DMS 273 (cell line): ENCODE data around the gene SHROOM3.

ENCODE experiments used
- DNase-seq: peaks from one replicate; lab custom pipeline; 2025; ENCODE audit not compliant: unreplicated experiment; lab: John Stamatoyannopoulos, UW

Gene SHROOM3

DNA sequence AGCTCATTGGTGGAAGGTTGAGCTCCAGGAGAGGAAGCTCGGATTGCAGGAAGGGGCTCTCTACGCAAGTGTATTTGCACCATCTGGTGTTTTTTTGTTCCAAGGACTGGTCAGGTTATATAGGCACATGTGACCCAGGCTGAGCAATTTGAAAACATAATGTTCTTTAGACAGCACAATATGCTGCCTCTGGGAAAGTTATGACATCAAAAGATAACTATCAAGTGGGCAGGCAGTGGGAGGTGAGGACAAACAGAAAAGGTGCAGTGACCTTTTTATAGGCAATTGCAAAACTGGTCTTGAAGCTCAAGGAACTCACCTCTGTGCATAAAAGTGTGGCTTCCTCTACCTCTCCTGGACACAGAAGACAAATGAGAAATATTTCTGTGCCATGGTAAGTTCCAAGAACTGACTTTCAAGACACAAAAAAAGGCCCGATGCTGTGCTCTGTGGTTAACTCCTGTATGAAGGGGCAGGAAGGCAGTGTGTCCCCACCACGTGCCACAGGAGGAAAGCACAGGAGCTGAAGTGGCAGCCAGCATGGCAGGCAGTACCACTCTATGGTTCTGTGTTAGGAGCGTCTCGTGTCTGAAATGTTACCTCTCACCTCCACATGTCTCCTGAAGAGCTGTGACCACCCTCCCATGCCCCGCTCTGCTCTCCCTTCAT is 128.6 kb downstream of the SHROOM3 start:
- DNase-seq, result peak; percentile 87

DNA sequence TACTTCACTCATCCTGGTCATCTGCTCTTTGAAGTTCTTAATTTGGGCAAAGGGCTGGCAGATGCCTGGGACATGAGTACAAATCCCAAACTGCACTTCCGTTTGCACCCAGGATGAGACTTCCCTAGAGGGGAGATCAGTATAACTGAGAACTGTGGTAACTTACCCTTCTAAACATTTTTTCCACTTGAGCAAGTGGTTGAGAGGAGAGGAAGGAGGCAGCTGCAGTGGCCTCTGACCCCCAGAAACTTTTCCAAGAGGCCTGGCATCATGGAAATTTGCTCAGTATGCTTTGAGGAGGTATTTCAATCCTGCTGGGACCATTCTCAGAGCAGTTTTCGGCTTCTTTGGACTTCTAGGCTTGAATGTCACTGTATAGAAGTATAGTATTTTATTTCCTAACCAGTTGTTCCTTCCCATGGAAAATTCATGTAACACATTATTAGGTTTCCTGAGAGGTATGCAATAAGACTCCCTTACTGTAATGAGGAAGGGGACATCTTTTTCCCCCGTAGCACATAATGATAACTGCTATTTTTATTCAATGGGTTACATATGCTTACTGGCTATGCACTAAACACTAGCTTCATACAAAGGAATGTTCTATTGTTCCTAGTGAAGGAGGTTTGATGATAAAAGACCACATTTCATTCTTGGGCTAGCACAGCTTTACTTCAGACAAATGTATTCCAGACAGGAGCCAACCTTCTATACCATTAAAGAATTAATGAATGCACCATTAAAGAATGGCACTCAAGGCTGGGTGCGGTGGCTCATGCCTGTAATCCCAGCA is 129.3 kb downstream of the SHROOM3 start:
- DNase-seq, result peak; percentile 24

DNA sequence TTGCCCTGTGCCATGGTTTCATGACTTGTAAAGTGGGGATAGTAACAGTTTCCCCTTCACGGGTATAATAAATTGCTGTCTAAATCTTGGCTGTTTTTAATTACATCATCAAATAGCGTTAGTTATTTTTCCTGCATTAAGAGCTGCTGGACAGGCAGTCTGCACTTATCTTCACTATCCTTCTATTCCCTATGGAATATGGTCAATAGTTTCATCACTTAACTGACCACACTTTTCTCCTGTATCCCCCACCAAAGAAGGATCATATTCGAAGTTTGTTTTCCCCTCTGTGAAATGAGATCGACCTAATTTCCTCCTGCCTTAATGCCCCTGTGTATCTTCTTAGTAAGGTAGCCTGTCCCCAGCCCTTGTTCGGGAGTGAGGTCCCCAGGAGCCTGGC is 133.2 kb downstream of the SHROOM3 start:
- no peak for DNase-seq

DNA sequence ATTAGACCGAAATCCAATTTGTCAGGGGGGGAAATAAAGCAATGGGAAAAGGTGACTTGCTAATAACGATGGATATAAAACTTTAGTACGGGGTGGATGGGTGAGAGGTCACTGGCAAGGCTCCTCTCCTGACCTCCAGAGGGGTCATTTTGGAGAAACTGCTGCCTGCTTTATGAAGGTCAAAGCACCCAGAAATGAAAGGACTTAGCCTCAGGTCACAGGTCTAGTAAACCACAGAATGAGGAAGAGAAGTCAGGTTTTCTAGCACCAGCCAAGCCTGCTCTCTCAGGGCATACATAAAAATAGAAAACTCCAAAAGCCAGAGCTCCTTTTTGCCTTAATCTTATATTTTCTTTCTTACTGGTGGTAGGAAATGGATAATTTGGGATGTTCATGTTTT is 134.2 kb downstream of the SHROOM3 start:
- DNase-seq, result no peak

DNA sequence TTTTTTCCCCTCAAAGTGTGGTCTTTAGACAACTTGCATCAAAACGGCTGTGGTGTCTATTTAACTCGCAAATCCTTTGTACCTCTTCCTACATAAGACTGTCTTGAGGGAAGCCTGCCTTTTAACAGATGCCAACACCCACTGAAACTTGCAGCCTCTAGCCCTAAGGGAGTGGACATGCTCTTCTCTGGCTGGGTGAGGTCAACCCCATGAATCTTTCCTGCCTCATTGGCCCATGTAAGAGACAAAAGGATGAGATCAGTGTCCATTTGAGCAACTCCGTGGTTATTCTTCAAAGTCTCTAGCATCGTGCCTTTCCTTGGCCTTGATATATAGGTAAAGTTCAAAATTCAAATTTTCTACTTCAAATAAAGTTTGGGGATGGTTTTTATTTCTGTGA is 134.7 kb downstream of the SHROOM3 start:
- no peak for DNase-seq

DNA sequence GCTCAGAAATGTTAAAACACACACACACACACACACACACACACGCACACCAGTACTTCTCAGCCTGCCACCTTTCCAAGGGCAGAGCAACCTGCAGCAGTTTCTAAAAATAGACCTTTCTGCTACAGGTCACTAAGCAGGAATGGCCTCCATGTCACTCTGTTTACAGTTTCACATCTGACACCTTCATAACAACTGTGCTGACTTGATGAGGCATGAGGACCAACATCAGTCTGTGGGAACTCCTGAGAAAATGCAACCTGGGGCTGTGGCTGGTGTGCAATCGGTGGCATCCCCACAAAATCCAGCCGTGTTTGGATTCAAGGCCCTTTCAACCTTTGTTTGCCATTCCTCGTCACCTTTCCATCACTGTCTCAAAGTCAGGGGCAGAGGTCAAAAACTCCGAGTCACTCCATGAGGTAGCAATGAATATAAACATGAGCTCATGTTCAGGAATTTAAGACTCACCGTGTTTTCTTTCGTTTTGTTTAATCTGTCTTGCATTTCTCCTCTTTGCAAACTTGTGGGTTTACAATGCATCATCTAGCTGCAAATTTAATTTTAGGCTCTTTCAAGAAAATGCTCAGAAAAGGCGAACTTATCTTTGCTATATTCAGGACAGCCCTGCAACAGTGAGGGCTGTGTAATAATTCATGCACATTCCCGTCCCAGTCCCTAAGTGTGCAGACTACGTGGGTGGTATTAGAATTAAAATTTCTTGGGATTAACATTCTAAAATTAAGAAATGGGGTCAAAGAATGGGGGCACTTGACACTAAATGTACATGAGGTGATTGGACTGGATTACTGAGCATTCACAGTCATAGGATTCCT is 135.3 kb downstream of the SHROOM3 start:
- no peak for DNase-seq

DNA sequence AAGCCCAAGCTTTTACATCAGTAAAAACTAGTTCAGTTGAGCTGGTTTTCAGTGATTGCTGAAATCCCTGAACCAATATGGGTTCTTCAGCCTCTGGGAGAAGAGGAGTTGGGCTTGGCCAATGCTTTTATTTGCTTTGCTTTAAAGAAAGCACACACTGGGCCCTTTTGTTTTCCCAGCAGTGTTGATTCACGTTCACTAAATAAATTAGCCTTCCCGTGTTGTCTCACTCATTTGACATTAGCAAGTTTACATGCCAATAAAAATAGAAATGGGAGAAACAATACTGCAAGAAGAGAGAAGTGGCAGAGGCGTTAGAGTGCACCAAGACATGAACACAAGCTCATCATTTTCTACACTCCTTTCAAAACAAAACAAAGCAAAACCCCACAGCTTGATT is 136.2 kb downstream of the SHROOM3 start:
- DNase-seq, result no peak

DNA sequence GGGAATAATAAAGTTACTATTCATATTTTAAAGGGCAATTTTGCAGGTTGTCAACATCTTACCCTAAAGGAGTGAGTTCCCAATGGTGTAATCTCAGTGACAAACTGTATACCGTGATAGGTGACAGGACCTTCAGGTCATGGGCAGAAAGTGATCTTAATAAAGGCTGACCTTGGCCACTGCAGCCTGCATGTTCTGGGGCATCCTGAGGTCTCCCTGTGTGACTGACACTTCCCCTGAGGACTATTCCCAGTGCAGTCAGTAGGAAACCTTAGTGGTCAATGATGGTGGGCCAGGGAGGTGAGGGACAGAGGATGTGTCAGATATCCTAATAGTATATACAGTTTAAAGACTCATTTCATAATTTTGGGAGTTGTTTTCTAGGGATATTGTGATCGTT is 137.2 kb downstream of the SHROOM3 start:
- DNase-seq, result no peak

DNA sequence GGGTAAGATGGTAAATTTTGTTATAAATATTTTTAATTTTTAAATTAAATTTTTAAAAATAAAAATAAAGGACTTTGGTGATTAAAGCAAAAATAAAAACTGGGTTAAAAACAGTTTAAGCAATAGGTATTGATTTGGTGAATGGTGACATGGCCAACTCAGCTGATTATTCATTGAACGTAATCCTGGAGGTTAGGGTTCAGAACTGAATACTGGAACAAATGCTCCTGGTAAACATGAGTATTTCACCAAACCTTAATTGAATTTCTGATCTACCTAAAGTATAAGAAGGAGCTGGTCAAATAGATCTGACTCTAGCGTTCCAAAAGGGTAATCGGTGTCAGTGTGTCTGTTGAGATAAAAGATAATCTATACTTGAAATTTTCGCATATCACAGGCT is 141.8 kb downstream of the SHROOM3 start:
- no peak for DNase-seq

DNA sequence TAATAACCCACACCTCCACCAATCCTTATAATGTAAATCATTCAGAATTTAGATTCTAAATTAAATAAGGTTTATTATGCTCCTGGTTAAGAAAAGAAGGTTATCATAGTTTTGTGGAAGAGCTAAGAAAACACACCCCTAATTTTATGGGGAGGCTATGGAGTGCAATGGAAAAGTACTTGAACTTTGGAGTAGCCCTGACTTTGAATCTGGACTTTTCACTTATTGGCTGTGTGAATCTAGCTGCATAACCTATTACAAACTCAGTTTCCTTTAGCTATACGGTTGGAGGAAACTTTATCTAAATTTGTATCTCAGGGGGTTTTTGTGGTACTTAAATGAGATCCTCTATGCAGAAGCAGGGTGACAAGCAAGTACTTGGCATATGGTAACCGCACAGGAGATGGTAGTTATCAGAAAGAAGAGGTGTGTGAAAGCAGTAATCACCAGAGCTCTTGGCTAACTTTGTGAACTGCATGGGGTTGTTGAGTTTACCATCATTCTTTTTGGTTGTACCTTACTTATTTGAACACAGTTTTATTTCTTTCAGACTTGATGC is 143.1 kb downstream of the SHROOM3 start:
- no peak for DNase-seq

DNA sequence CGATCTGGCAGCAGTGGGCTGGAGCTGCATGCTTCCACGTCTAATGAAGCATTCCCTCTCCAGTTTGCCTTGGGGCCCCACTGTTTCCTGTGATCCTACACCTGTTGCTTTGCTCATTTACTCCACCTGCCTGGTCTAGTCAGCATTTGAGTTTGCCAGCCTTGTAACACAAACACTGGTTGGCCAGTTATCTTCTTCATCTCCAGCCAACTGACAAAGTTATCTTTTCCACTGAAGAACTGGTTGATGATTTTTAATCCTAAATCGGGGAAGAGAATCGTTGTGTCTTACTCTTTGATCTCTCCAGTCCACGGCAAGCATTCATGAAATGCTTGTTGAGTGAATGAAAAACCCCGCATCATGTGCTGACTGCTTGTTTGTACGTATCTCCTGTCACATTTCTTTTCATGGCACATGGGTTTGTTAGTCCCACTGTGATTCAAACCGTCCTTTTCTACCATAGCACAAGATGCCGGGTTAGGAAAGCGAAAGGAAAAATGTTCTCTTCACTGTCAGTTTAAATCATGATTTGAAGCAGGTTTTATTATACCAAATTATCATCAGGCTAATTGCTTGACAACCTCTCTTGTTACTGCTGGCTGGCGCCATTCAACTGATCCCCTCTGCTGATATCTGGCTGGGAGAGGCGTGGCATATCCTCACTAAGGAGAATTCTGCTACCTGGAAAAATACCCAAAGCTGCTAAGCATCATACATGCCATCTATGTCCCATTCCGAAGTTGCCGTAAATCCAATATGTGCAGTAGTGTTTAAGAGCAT is 144.8 kb downstream of the SHROOM3 start:
- peak; percentile 20 for DNase-seq

DNA sequence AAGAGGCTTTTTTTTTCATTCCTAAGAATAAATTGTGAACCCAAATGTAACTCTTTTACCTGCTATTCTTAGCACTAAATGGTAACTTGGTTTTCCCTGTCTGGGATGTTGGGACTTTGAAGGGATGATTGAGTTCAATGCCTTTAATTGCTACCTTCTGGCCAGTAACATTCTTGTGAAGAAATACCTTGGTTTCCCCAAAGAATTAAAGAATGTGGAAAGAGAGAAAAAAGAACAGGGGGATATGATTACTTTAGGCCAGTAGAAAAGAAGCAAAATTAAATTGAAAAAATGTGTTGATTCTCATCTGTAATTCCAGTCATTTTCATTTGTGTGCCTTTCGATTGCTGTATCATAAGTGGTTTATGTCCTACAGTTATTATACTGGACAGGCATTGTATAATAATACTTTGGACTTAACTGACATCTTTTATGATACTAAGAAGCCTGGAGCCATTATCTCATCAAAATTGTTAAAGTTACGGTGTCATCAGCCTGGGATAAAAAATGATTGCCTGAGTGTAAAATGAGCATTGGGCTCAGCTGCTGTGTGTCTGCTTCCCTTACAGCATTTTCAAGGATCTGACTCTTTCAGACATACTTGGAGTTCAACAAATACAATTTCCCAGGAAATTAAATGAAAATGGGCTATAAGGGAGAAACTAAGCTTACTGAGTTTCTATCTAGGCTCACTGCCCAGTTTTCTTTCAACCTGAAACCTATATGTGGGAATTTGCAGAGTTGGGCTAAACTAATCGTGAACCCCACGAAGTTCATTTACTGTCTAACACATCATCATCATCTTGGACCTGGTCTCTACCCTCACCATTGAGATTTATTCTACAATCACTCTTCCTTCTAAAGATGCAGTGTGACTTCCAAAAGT is 146.3 kb downstream of the SHROOM3 start:
- no peak for DNase-seq

DNA sequence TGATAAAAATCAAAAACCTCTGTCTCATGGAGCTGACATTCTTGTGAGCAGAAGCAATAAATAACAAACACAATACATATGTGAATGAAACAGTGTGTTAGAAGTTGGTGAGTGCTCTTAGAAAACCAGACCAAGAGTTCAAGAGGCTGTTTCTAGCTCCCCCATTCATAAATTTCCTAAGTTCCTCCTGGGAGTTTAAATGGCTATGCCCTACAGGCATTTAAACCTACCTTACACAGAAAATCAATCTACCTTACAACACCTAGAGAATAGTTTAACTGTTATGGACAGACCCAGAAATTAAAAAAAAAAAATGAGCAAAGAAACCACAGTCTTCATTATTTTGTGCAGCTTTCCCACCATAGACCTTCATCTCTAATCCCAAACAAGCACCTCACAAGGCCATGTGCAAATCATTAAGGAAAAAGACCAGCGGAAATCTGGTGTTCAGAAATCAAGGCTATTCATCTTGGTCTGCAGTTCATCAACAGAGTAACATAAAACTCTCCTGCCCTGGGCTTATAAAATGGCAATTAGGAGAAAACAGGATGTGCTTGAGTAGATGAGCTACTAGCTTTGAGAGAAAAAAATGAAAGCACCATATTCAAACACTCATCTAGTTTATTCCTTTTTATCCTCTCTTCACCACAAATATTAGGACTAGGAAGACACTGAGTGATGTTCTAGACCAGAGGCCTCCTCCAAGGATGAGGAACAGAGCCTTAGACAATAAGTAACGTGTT is 147.2 kb downstream of the SHROOM3 start:
- no peak for DNase-seq

DNA sequence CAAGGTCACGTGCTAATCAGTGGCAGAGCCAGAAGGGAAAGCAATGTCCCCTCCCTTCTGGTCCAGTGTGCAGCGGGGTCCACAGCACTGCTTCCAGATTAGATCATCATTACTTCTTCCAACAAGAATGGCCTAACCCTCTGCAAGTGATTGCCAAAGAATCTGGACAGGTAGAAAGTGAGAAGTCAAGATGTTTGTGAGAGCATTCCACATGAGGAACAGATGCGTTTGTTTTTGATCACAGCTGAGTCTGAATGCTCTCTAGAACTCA is 147.7 kb downstream of the SHROOM3 start:
- DNase-seq, result no peak

DNA sequence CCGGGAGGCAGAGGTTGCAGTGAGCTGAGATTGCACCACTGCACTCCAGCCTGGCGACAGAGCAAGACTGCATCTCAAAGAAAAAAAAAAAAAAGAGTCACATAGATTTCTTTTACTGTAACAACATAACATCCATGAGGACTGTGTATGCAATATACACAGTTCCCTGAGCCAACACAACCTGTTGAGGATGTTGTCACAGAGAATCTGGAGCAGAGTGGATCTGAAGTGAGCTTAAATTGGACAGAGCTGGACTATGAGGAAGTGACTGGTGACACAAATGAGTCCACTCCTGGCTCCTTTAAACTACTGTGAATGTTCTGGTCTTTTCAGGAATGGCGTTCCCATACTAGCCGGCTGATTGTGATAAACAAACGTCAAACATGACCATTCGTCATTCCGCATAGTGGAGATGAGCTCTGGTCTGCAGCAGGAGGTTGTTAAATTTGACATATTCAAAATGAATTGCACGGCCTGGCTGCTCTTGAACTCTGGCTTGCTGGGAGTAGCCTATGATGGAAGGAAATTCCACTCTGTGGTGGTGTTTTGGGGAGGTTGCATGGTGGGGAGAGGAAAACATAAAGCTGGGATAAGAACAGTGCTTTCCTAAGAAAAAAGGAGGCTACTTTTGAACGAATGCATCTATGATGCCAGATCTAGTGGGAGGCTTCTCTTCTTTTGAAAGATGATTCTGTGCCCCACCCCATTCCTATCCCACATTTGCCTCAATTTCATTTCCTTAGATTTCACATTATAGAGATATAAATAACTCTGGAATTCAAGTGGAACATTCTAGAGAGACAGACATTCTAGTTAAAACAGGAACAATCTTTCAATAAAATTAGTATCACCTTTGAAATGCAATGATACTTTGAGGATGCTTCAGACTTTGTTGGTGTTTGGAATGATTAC is 149.5 kb downstream of the SHROOM3 start:
- DNase-seq, result no peak

DNA sequence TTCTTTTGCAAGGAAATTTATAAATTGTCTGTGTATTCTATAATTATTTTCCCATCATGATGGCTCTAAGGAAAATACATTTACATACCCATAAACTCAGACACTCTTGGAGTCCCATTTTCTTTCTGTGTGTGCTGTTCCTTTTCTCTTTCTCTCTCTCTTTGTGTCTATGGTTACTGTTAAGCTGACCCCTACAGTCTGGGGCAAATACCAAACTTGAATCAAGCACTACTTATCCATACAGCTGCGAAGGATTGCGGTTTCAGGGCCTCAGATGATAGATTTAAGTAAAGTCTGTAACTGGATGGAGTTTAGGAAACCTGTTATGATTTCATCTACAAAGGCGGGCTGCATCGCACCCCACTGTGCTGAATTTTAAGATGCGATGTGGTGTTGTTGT is 150.2 kb downstream of the SHROOM3 start:
- DNase-seq, result peak; percentile 1

DNA sequence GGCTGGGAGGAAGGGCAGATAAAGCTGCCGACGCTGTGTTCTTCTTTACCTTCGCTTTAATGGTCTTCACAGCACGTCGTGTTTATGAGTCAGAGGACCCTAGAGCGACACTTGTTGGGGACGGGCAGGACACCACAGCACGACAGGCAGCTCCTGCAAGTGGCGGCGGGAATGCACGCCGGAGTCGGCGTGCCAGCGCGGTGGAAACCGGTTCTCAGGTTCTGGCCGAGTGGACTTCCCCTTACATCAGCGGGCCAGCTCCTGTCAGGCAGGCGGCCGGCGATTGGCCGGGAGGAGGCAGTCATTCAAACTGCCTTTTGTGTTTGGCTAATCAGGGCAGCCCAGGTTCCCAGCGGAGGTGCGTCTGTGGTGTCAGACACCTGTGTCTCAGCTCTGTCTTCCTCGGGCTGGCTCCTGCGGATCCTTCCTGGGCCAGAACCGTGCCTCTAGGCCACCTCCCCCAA is 150.9 kb downstream of the SHROOM3 start:
- peak; percentile 39 for DNase-seq

DNA sequence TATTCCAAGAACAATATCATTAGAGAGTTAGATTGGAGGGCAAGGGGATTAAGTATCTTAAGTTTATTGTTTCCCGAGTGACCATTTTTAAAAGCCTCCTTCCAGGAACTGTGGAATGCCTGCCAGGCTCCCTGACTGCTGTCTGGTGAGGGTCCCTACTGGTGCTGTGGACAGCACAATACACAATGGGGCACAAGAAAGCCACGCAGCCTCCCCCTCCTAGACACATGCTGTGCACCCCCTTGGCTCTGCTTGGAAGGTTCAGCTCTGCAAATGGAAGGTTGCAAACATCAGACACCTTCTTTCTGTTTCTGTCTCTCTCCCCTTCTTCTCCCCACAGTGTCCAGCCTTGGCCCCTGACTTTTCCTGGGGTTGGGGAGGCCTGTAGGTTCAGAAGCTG is 153.2 kb downstream of the SHROOM3 start:
- no peak for DNase-seq
